Measurements from ENCODE around the gene CCK. TPM values are rescaled to one million over a fixed set of nuclear protein-coding genes. Genes with fewer than 3 reads are reported as not detected.

Gene CCK
- total RNA-seq, 1 donor from 2014 or later: 1.1 TPM

DNA sequence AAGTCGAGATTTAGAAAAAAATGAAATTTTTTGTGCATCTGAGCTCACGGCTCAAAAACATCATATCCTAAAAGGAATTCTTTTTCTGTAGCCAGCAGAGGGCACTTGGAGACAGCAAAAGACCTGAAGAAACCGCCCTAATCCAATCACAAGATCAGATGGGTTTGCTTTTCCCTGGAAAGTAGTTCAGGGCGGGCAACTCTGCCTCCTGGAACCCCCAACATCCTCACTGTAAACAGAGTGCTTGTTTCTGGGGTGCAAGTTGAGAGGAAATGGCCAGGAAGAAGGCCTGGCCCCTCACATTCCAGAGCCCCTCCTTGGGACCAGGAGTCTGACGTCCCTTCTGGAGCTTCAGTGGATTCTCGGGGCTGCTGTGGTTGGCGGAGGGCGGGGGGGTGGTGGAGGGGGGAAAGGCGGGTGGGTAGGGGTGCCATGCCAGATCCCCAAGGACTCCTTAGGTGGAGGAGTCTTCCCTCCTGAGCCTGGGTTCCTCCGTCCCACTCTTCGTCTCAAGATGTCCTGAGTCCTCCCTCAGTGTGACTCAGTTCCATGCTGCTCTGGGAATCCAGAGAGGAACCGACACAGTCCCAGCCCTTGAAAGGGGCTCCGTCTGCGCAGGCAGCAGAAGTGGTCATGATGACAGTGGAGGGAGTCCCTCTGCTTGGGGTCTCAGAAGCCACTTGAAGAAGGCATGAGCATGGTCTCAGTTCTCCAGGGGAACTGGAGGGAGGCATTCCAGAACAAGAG lies 35.9 kb downstream of the CCK start:
- H3K4me1 ChIP-seq: peaks cover 10% of the 10 kb centered on the region
- H3K9ac ChIP-seq: no peak overlapping the region
- no peak overlapping the region for H3K4me2 ChIP-seq

DNA sequence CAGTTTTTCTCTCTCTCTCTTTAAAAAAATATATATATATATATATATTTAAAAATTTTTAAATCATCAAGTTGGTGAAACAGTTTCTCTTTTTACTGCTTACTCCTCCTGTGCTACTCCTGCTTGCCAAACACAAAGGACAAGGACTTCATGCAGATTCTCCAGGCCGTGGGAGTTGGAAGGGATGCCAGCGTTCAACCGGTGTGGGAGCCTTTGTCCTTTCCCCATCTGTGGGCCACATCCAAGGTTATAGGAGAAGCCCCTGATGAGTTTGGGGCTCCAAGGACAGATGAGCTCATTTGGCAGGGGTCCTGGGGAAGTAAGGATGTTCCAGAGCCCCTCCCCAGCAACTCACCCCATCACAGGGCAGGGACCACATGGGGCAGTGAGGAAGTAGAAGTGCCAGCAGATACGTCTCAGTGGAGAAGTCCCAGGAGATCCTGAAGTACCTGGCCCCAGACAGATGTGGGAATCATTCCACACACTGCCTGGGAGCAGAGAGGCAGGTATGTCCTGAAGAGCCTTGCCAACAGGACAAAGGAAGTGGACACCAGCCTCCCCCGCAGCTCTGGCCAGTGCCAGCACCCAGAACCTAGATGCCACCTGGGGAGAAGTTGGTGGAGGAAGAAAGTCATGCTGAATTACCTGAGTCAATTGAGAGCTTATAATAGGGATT lies 36.6 kb downstream of the CCK start:
- Mint-ChIP-seq H3K4me1 (peaks cover 2% of the 10 kb centered on the region), H3K27me3 (ENCODE audit: insufficient read depth, low read depth) (peaks cover 11% of the 10 kb centered on the region), H3K36me3 (peaks cover 5% of the 10 kb centered on the region), H3K27ac (no peak overlapping the region), H3K9me3 (no peaks in the 10 kb centered on the region), H3K4me3 (no peak overlapping the region)
- no peak for DNase-seq (ENCODE audit: low spot score)
- TF ChIP-seq, protein P1, sequence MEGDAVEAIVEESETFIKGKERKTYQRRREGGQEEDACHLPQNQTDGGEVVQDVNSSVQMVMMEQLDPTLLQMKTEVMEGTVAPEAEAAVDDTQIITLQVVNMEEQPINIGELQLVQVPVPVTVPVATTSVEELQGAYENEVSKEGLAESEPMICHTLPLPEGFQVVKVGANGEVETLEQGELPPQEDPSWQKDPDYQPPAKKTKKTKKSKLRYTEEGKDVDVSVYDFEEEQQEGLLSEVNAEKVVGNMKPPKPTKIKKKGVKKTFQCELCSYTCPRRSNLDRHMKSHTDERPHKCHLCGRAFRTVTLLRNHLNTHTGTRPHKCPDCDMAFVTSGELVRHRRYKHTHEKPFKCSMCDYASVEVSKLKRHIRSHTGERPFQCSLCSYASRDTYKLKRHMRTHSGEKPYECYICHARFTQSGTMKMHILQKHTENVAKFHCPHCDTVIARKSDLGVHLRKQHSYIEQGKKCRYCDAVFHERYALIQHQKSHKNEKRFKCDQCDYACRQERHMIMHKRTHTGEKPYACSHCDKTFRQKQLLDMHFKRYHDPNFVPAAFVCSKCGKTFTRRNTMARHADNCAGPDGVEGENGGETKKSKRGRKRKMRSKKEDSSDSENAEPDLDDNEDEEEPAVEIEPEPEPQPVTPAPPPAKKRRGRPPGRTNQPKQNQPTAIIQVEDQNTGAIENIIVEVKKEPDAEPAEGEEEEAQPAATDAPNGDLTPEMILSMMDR (IDR thresholded peaks at IDR 0.05): no peak
- no peak for TF ChIP-seq EZH2phosphoT487 (IDR thresholded peaks at IDR 0.05)
- no peak for TF ChIP-seq EZH2 (IDR thresholded peaks at IDR 0.05)
- Histone ChIP-seq H3K4me2 (no peak overlapping the region), H3K27me3 (no peaks in the 10 kb centered on the region), H3K4me3 (no peak overlapping the region), H3K36me3 (no peaks in the 10 kb centered on the region), H2AFZ (replicated peaks) (peak overlapping the region; percentile 98), H3K79me2 (ENCODE audit: low read depth) (no peaks in the 10 kb centered on the region), H3K4me1 (peaks cover 15% of the 10 kb centered on the region), H3K9ac (no peak overlapping the region), H4K20me1 (ENCODE audit: low read depth) (no peaks in the 10 kb centered on the region), H3K9me3 (ENCODE audit: low read depth) (no peaks in the 10 kb centered on the region), H3K27ac (no peak overlapping the region), H3F3A (ENCODE audit: low read depth) (no peaks in the 10 kb centered on the region)

More for the DNA sequence above, 35.9 kb downstream of the CCK start:
- Histone ChIP-seq H3F3A (ENCODE audit: low read depth) (no peaks in the 10 kb centered on the region), H3K36me3 (no peaks in the 10 kb centered on the region), H3K9me3 (ENCODE audit: low read depth) (no peaks in the 10 kb centered on the region), H4K20me1 (ENCODE audit: low read depth) (no peaks in the 10 kb centered on the region), H3K4me3 (no peak overlapping the region), H3K27me3 (no peaks in the 10 kb centered on the region), H3K27ac (no peak overlapping the region), H2AFZ (replicated peaks) (peak overlapping the region; percentile 98), H3K79me2 (ENCODE audit: low read depth) (no peaks in the 10 kb centered on the region)
- no peak overlapping the region for H3K27ac Mint-ChIP-seq
- DNase-seq (ENCODE audit: low spot score): peak; percentile 78
- TF ChIP-seq EZH2 (IDR thresholded peaks at IDR 0.05): no peak
- TF ChIP-seq, protein P1 (IDR thresholded peaks at IDR 0.05): peak; percentile 79
- no peaks in the 10 kb centered on the region for H3K9me3 Mint-ChIP-seq
- peaks cover 11% of the 10 kb centered on the region for H3K27me3 Mint-ChIP-seq (ENCODE audit: insufficient read depth, low read depth)
- no peak overlapping the region for H3K4me3 Mint-ChIP-seq
- peaks cover 4% of the 10 kb centered on the region for H3K36me3 Mint-ChIP-seq
- H3K4me1 Mint-ChIP-seq: peaks cover 2% of the 10 kb centered on the region

DNA sequence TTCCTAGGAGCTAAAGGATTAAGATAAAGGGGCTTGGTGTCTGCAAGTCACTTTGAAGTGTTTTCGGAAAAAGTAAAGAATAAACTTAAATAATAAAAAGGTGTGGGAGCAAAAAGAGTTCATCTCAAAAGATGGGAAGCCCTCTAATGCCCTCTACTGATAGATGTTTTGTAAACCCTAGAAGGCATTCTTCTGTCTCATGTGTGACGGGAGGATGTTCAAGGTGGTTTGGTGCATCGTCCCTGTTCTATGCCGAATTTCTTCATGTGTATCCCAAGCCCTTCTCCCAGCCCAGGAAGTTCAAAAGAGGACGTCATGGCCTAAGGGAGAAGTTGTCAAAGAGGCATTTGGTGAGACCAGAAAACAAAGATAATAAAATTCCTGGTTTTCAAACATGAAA lies 37.2 kb downstream of the CCK start:
- Histone ChIP-seq H4K20me1 (ENCODE audit: low read depth) (no peaks in the 10 kb centered on the region), H3K4me2 (no peak overlapping the region), H2AFZ (replicated peaks) (no peak overlapping the region), H3K4me3 (no peak overlapping the region), H3K9me3 (ENCODE audit: low read depth) (no peaks in the 10 kb centered on the region), H3K79me2 (ENCODE audit: low read depth) (no peaks in the 10 kb centered on the region), H3K9ac (no peak overlapping the region), H3K36me3 (no peaks in the 10 kb centered on the region), H3K4me1 (peaks cover 16% of the 10 kb centered on the region), H3K27ac (no peak overlapping the region), H3F3A (ENCODE audit: low read depth) (no peaks in the 10 kb centered on the region), H3K27me3 (no peaks in the 10 kb centered on the region)
- H3K27me3 Mint-ChIP-seq (ENCODE audit: insufficient read depth, low read depth): peaks cover 11% of the 10 kb centered on the region
- peaks cover 9% of the 10 kb centered on the region for H3K36me3 Mint-ChIP-seq
- H3K4me1 Mint-ChIP-seq: peaks cover 2% of the 10 kb centered on the region
- TF ChIP-seq, protein P1 (IDR thresholded peaks at IDR 0.05): peak; percentile 35
- TF ChIP-seq EZH2phosphoT487 (IDR thresholded peaks at IDR 0.05): no peak
- no peak for TF ChIP-seq EZH2 (IDR thresholded peaks at IDR 0.05)
- no peaks in the 10 kb centered on the region for H3K9me3 Mint-ChIP-seq
- no peak for DNase-seq (ENCODE audit: low spot score)
- H3K27ac Mint-ChIP-seq: no peak overlapping the region
- H3K4me3 Mint-ChIP-seq: no peak overlapping the region

All from neural progenitor cell (in vitro differentiated cells).